Activated CD4-positive, alpha-beta T cell treated with anti-CD3 and anti-CD28 coated beads, Interleukin-2, amount 10 ng/mL, durations not matched to agents 24 days and 14 days (primary cell): ENCODE measurements around the gene GRIN3A. TPM values are rescaled to one million over a fixed set of nuclear protein-coding genes. Genes with fewer than 3 reads are reported as not detected.

Source experiments
- DNase-seq: peaks from one replicate; pipeline ENCODE4 v3.0.0; 2022
- H3K27ac Mint-ChIP-seq: one replicate; pipeline ENCODE4 v1.8.0; 2022; ENCODE audit warnings: mild to moderate bottlenecking, mixed read lengths
- H3K27me3 Mint-ChIP-seq: one replicate; pipeline ENCODE4 v1.8.0; 2022; ENCODE audit warnings: mixed read lengths
- H3K36me3 Mint-ChIP-seq: one replicate; pipeline ENCODE4 v1.8.0; 2022; ENCODE audit warnings: low read depth, mild to moderate bottlenecking, mixed read lengths
- H3K4me1 Mint-ChIP-seq: one replicate; pipeline ENCODE4 v1.8.0; 2021; ENCODE audit warnings: mixed read lengths
- H3K4me3 Mint-ChIP-seq: one replicate; pipeline ENCODE4 v1.8.0; 2022; ENCODE audit warnings: mild to moderate bottlenecking, moderate library complexity, mixed read lengths
- H3K9me3 Mint-ChIP-seq: one replicate; pipeline ENCODE4 v1.8.0; 2021; ENCODE audit warnings: mixed read lengths
- intact Hi-C: fragments of 100-400 bp; cut with micrococcal nuclease; formaldehyde crosslinking; loops from one replicate; pipeline ENCODE4 v1.15.1; 2023
- total RNA-seq: library from RNA; stranded (reverse); gene quantifications from 2 replicates; pipeline ENCODE4 v1.2.3, GENCODE V29; 2022

GRIN3A gene
- not detected in 2 replicates for total RNA-seq

DNA sequence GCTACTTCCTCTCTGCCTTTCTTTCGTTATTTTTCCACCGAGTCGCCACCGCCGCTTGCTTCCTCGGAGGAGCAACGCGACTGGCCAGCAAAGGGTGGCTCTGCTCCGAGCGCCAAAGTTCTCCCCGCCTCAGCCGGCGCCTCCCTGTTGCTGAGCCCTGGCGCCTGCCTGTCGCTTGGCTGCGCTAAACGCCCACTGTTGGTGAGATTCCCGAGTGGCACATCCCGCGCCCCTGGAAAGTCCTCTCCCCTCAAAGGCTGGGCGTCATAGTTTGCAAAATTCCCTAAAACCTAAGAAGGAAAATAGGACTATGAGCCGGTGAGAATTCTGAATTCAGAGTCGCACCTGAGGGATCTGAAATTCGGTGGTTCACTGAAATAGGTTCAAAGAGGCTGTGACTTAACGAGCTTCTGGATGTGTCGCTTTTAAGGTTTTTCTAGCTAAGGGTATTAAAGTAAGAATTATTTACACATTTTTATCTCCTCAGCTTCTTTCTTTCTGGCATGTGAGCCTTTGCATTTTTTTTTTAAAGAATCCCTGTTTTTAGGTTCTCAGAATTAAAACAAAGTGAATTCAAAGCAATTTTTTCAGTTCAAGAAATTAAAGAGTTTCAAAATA is at the start of gene GRIN3A:
GRIN3A (minus strand) TSS at position 82 of the 618 bp plus-strand sequence. CDS start 668 bp downstream, outside the sequence.
- peaks cover 46% of the 10 kb centered on the region for H3K27me3 Mint-ChIP-seq
- no peak for DNase-seq
- intact Hi-C loops: no loop called here
- peaks cover 3% of the 10 kb centered on the region for H3K4me1 Mint-ChIP-seq
- H3K27ac Mint-ChIP-seq: no peak within 1 kb of the TSS
- peak within 1 kb of the TSS; percentile 27 for H3K4me3 Mint-ChIP-seq
- H3K9me3 Mint-ChIP-seq: no peaks in the 10 kb centered on the region
- no peaks in the 10 kb centered on the region for H3K36me3 Mint-ChIP-seq

DNA sequence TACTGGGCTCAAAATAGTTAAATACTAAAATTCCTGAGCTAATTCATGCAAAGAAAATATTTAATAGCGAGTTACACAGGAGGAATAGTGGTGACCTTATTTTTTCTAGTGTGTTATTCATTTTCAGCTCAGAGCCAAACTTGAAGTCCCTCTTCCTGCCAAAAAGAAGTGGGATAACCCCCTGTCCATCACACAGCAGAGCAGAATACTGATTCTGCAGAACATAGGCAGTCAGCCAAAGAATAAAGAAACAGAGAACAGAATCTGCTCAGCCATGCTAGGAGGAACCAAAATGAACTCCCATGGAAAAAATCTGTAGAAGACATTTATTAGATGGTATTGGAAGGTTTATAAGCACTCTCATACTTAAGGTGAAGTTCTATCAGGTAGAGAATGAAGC is 49.4 kb upstream of the GRIN3A start:
- Mint-ChIP-seq H3K9me3 (no peaks in the 10 kb centered on the region), H3K27me3 (no peaks in the 10 kb centered on the region), H3K4me3 (no peak overlapping the region), H3K27ac (no peak overlapping the region), H3K4me1 (no peaks in the 10 kb centered on the region), H3K36me3 (no peaks in the 10 kb centered on the region)
- intact Hi-C loops: no loop called here
- DNase-seq: no peak

DNA sequence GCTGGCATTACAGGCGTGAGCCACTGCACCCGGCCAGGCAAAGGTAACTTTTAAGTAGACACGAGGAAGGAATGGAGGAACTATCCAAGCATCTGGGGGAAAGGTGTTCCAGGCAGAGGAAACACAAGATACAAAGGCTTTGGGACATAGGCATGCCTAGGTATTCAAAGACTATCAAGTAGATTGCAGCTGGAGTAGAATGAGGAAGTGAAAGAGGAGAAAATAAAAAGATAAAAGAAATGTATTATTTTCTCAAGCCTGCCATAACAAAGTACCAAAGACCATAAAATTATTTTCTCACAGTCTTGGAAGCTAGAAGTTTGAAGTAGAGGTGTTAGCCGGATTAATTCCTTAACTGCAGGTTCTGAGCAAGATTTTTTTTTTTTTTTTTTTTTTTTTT is 39.9 kb upstream of the GRIN3A start:
- no peaks in the 10 kb centered on the region for H3K4me1 Mint-ChIP-seq
- H3K27ac Mint-ChIP-seq: no peak overlapping the region
- H3K9me3 Mint-ChIP-seq: no peaks in the 10 kb centered on the region
- intact Hi-C loops: no loop called here
- DNase-seq: no peak
- H3K4me3 Mint-ChIP-seq: no peak overlapping the region
- H3K27me3 Mint-ChIP-seq: no peaks in the 10 kb centered on the region
- no peaks in the 10 kb centered on the region for H3K36me3 Mint-ChIP-seq

- no peak for DNase-seq
- Mint-ChIP-seq H3K36me3 (no peaks in the 10 kb centered on the region), H3K4me1 (no peaks in the 10 kb centered on the region), H3K9me3 (no peaks in the 10 kb centered on the region), H3K4me3 (no peak overlapping the region), H3K27me3 (no peaks in the 10 kb centered on the region), H3K27ac (no peak overlapping the region)
- intact Hi-C loops: no loop called here
These were observed 26.0 kb upstream of the GRIN3A start for GRCh38 chr9:101764472-101764871.

DNA sequence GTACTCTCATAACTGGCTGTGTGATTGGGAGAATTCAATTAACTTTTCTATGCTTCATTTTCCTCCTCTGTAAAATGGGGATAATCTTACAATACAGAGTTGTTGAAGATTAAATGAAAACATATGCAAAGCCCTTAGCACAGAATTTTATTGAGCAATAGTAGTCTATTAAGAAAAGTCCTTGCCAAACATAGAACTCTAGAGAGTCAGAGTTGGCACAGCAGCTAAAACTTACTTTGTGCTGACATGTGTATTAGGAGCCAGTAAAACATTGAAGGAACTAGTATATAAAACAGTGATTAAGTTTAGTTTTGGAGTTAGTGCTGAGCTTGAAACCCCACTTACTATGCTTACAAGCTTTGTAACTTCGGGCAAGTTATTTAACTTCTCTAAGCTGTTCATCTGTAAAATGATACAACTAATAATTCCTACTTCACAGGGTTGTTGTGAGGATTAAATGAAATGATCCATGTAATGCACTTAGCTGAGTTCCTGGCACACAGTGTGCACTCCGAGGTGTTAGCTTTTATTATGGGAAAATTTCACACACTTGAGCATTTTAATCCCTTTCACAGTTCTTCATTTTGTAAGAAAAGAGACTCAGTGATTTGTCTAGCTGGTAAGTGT is 20.0 kb upstream of the GRIN3A start:
- no peak overlapping the region for H3K4me3 Mint-ChIP-seq
- no peaks in the 10 kb centered on the region for H3K4me1 Mint-ChIP-seq
- no peaks in the 10 kb centered on the region for H3K9me3 Mint-ChIP-seq
- no peaks in the 10 kb centered on the region for H3K36me3 Mint-ChIP-seq
- intact Hi-C loops: no loop called here
- H3K27ac Mint-ChIP-seq: no peak overlapping the region
- no peak for DNase-seq
- no peaks in the 10 kb centered on the region for H3K27me3 Mint-ChIP-seq

DNA sequence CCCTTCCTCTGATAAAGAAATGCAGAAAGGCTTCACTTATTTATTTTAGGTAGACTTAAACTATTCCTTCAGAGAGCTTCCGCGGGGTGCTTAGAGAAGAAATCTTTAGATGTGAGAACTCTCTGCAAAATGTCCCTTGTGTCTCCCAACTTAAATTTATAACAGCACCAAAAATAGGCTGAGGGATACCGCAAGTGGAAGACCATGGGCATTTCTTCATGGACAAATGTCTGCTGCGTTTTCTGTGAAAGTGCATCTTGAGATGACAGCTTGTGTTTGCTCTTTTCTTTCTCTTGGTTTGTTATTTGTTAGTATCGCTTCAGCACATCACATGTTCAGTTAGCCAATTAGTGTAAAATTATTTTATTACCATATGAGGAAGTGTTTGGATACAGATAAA is 15.3 kb upstream of the GRIN3A start:
- Mint-ChIP-seq H3K27ac (no peak overlapping the region), H3K9me3 (no peaks in the 10 kb centered on the region), H3K4me1 (no peaks in the 10 kb centered on the region), H3K36me3 (no peaks in the 10 kb centered on the region), H3K27me3 (no peaks in the 10 kb centered on the region), H3K4me3 (no peak overlapping the region)
- intact Hi-C loops: no loop called here
- DNase-seq: no peak

- H3K4me3 Mint-ChIP-seq: no peak overlapping the region
- H3K36me3 Mint-ChIP-seq: no peaks in the 10 kb centered on the region
- intact Hi-C loops: no loop called here
- no peak overlapping the region for H3K27ac Mint-ChIP-seq
- no peak for DNase-seq
- H3K27me3 Mint-ChIP-seq: no peaks in the 10 kb centered on the region
- no peaks in the 10 kb centered on the region for H3K9me3 Mint-ChIP-seq
- H3K4me1 Mint-ChIP-seq: no peaks in the 10 kb centered on the region
These were observed 13.4 kb upstream of the GRIN3A start for GRCh38 chr9:101751895-101752294.

GRCh38 chr9:101739311-101739710 is 864 bp upstream of the GRIN3A start:
- Mint-ChIP-seq H3K4me1 (peaks cover 3% of the 10 kb centered on the region), H3K4me3 (no peak overlapping the region), H3K27me3 (peaks cover 45% of the 10 kb centered on the region), H3K27ac (no peak overlapping the region), H3K36me3 (no peaks in the 10 kb centered on the region), H3K9me3 (no peaks in the 10 kb centered on the region)
- intact Hi-C loops: no loop called here
- DNase-seq: no peak

- H3K4me1 Mint-ChIP-seq: peaks cover 3% of the 10 kb centered on the region
- H3K4me3 Mint-ChIP-seq: peak overlapping the region; percentile 27
- intact Hi-C loops: no loop called here
- H3K27me3 Mint-ChIP-seq: peaks cover 46% of the 10 kb centered on the region
- no peaks in the 10 kb centered on the region for H3K36me3 Mint-ChIP-seq
- no peak overlapping the region for H3K27ac Mint-ChIP-seq
- DNase-seq: no peak
- H3K9me3 Mint-ChIP-seq: no peaks in the 10 kb centered on the region
These were observed 512 bp downstream of the GRIN3A start for GRCh38 chr9:101737705-101738565.

- Mint-ChIP-seq H3K36me3 (no peaks in the 10 kb centered on the region), H3K4me3 (no peak overlapping the region), H3K27ac (no peak overlapping the region), H3K9me3 (no peaks in the 10 kb centered on the region), H3K27me3 (peaks cover 48% of the 10 kb centered on the region), H3K4me1 (peaks cover 3% of the 10 kb centered on the region)
- no peak for DNase-seq
- intact Hi-C loops: no loop called here
These were observed 1.2 kb downstream of the GRIN3A start for GRCh38 chr9:101737165-101737704.

GRCh38 chr9:101736717-101737116 is 1.7 kb downstream of the GRIN3A start:
- no peaks in the 10 kb centered on the region for H3K9me3 Mint-ChIP-seq
- peaks cover 3% of the 10 kb centered on the region for H3K4me1 Mint-ChIP-seq
- no peak overlapping the region for H3K4me3 Mint-ChIP-seq
- no peak overlapping the region for H3K27ac Mint-ChIP-seq
- intact Hi-C loops: no loop called here
- H3K36me3 Mint-ChIP-seq: no peaks in the 10 kb centered on the region
- no peak for DNase-seq
- H3K27me3 Mint-ChIP-seq: peaks cover 51% of the 10 kb centered on the region

GRCh38 chr9:101731429-101731828 is 7.0 kb downstream of the GRIN3A start:
- Mint-ChIP-seq H3K36me3 (no peaks in the 10 kb centered on the region), H3K4me1 (no peaks in the 10 kb centered on the region), H3K4me3 (no peak overlapping the region), H3K27me3 (peaks cover 18% of the 10 kb centered on the region), H3K27ac (no peak overlapping the region), H3K9me3 (no peaks in the 10 kb centered on the region)
- DNase-seq: no peak
- intact Hi-C loops: no loop called here

- Mint-ChIP-seq H3K36me3 (no peaks in the 10 kb centered on the region), H3K27ac (no peak overlapping the region), H3K4me3 (no peak overlapping the region), H3K27me3 (peaks cover 6% of the 10 kb centered on the region), H3K9me3 (no peaks in the 10 kb centered on the region), H3K4me1 (no peaks in the 10 kb centered on the region)
- intact Hi-C loops: loop anchor here (5.0 kb wide), 1 partner anchor 126 kb away; no protein-coding TSS in a partner anchor
- peak; percentile 59 for DNase-seq
These were observed 10.6 kb downstream of the GRIN3A start for GRCh38 chr9:101727612-101728524.
